Naive thymus-derived CD4-positive, alpha-beta T cell (primary cell): ENCODE data around the gene CCL22. TPM values are rescaled to one million over a fixed set of nuclear protein-coding genes. Genes with fewer than 3 reads are reported as not detected.
"Not testable (repeated sequence)": the region's sequence is repeated elsewhere in the genome, so short reads cannot be mapped to it uniquely, and the experiment has no call there.

Experiments used
- ATAC-seq: fragments of 150-1000 bp; cut with Tn5 transposase; 2 replicates; pipeline ENCODE4 v1.10.0; 2021; ENCODE audit warnings: mild to moderate bottlenecking, moderate library complexity
- CTCF ChIA-PET: fragments of 350-600 bp; sonication (Branson Sonifier 250); formaldehyde crosslinking; loops from one replicate; lab custom pipeline; 2021; ENCODE audit warnings: antibody characterized with exemption; lab: Charles Lee
- POLR2A ChIA-PET: fragments of 350-600 bp; sonication (Branson Sonifier 250); formaldehyde crosslinking; loops from one replicate; lab custom pipeline; 2021; ENCODE audit warnings: antibody characterized with exemption, inconsistent platforms; lab: Charles Lee
- DNase-seq, 9 donors: peaks; one replicate each; pipeline versions ENCODE4 v3.0.0 to v3.0.0-alpha.2; 2020 to 2022; ENCODE audit warnings: mixed read lengths in 1 of 9
- H3K27ac ChIP-seq: one replicate; pipeline ENCODE4 v1.7.0; 2013; ENCODE audit warnings: mild to moderate bottlenecking, low read depth, low read length, moderate library complexity
- H3K27me3 ChIP-seq, 2 donors: one replicate each; pipeline ENCODE4 v1.7.0; 2013; ENCODE audit warnings: low read length in 2 of 2, mild to moderate bottlenecking in 2 of 2, moderate library complexity in 2 of 2; ENCODE audit not compliant: control insufficient read depth in 2 of 2, insufficient read depth in 2 of 2
- H3K36me3 ChIP-seq, 3 experiments: 1 replicate in 2 of 3; 2 replicates in 1 of 3; pipeline ENCODE4 v1.7.0; 2013; ENCODE audit warnings: low read length in 3 of 3, mild to moderate bottlenecking in 3 of 3, moderate library complexity in 1 of 3; ENCODE audit not compliant: insufficient read depth in 3 of 3, control insufficient read depth in 2 of 3
- H3K4me1 ChIP-seq, 2 donors: one replicate each; pipeline ENCODE4 v1.7.0; 2013; ENCODE audit warnings: low read length in 2 of 2, mild to moderate bottlenecking in 2 of 2, moderate library complexity in 1 of 2; ENCODE audit not compliant: control insufficient read depth in 2 of 2, insufficient read depth in 2 of 2
- H3K4me3 ChIP-seq: 2 replicates; pipeline ENCODE4 v1.7.0; 2013; ENCODE audit warnings: mild to moderate bottlenecking, low read length
- H3K9me3 ChIP-seq, 3 experiments: 1 replicate in 2 of 3; 2 replicates in 1 of 3; pipeline ENCODE4 v1.7.0; 2013; ENCODE audit warnings: low read length in 3 of 3; ENCODE audit not compliant: control insufficient read depth in 2 of 3
- H3K27ac Mint-ChIP-seq, 9 donors: one replicate each; pipeline ENCODE4 v1.8.0; 2020 to 2022; ENCODE audit warnings: mixed read lengths in 9 of 9, mild to moderate bottlenecking in 8 of 9, moderate library complexity in 5 of 9, inconsistent platforms in 2 of 9
- H3K27me3 Mint-ChIP-seq, 5 donors: one replicate each; pipeline ENCODE4 v1.8.0; 2021 to 2022; ENCODE audit warnings: mixed read lengths in 5 of 5, mild to moderate bottlenecking in 1 of 5
- H3K36me3 Mint-ChIP-seq, 5 donors: one replicate each; pipeline ENCODE4 v1.8.0; 2020 to 2022; ENCODE audit warnings: mixed read lengths in 5 of 5, mild to moderate bottlenecking in 3 of 5, inconsistent platforms in 1 of 5
- H3K4me1 Mint-ChIP-seq, 7 donors: one replicate each; pipeline ENCODE4 v1.8.0; 2020 to 2022; ENCODE audit warnings: mixed read lengths in 7 of 7, mild to moderate bottlenecking in 3 of 7, inconsistent platforms in 1 of 7
- H3K4me3 Mint-ChIP-seq, 10 donors: one replicate each; pipeline ENCODE4 v1.8.0; 2020 to 2022; ENCODE audit warnings: mild to moderate bottlenecking in 10 of 10, mixed read lengths in 10 of 10, moderate library complexity in 6 of 10, inconsistent platforms in 2 of 10
- H3K9me3 Mint-ChIP-seq, 11 donors: one replicate each; pipeline ENCODE4 v1.8.0; 2020 to 2022; ENCODE audit warnings: mixed read lengths in 11 of 11, mild to moderate bottlenecking in 4 of 11, inconsistent platforms in 1 of 11, moderate library complexity in 1 of 11
- intact Hi-C, 2 donors: fragments of 100-400 bp; cut with micrococcal nuclease; formaldehyde crosslinking; loops; one replicate each; pipeline ENCODE4 v1.15.1; 2023
- polyA plus RNA-seq, 2 donors: library from polyadenylated mRNA; unstranded; fragments of 300-500 nt; fragmentation: Illumina TruSeq; gene quantifications; one replicate each; pipeline ENCODE4 v1.2.3, GENCODE V29; 2021
- total RNA-seq, 6 experiments: library from RNA in 5 of 6; stranded (reverse) in 5 of 6; gene quantifications; 1 replicate in 5 of 6; 2 replicates in 1 of 6; pipeline ENCODE4 v1.2.3 and lab custom pipeline; 2021 to 2026

The CCL22 gene
- total and polyA plus RNA-seq, 7 experiments from 2014 or later = 0.17 to 1.9 (median 0.48) TPM; not detected in 3

GRCh38 chr16:57344094-57344493 lies 14.5 kb upstream of the CCL22 start:
- H3K27ac Mint-ChIP-seq, H3K4me3 Mint-ChIP-seq, ATAC-seq, H3K27me3 ChIP-seq, H3K36me3 ChIP-seq, H3K9me3 ChIP-seq, intact Hi-C loops, H3K27ac ChIP-seq, DNase-seq, CTCF ChIA-PET, H3K4me3 ChIP-seq, POLR2A ChIA-PET, H3K4me1 ChIP-seq: not testable (repeated sequence)
- peaks cover 0 to 30% (median 23%) of the 10 kb centered on the region in 7 donors for H3K4me1 Mint-ChIP-seq
- H3K27me3 Mint-ChIP-seq = peaks cover 32 to 63% (median 56%) of the 10 kb centered on the region in 5 donors
- H3K36me3 Mint-ChIP-seq = peaks cover 0 to 12% (median 4%) of the 10 kb centered on the region in 5 donors
- peaks cover 0 to 16% (median 1%) of the 10 kb centered on the region in 11 donors for H3K9me3 Mint-ChIP-seq

GRCh38 chr16:57345021-57345420 lies 13.6 kb upstream of the CCL22 start:
- CTCF ChIA-PET = interaction anchor here (0.7 kb wide), 1 partner anchor 10 kb away, joined by 3 read pairs; no protein-coding TSS in a partner anchor

GRCh38 chr16:57345666-57346204 lies 12.8 kb upstream of the CCL22 start:
- DNase-seq (peak in 5 of 9 donors; percentile 2 to 18 (median 9)), ATAC-seq (no peak)
- no peaks in the 10 kb centered on the region for H3K4me1 ChIP-seq
- no peak overlapping the region for H3K4me3 ChIP-seq
- intact Hi-C loops = no loop called here
- Mint-ChIP-seq H3K27me3 (peaks cover 32 to 66% (median 51%) of the 10 kb centered on the region in 5 donors), H3K27ac (no peak overlapping the region), H3K36me3 (peaks cover 0 to 12% (median 4%) of the 10 kb centered on the region in 5 donors), H3K4me3 (peak overlapping the region in 2 of 10 donors; percentile 7 to 27), H3K9me3 (peaks cover 0 to 16% (median 1%) of the 10 kb centered on the region in 11 donors), H3K4me1 (peaks cover 3 to 41% (median 31%) of the 10 kb centered on the region in 7 donors)
- no peaks in the 10 kb centered on the region for H3K27me3 ChIP-seq
- H3K27ac ChIP-seq = no peak overlapping the region
- no peaks in the 10 kb centered on the region for H3K9me3 ChIP-seq
- CTCF ChIA-PET = interaction anchor here (0.7 kb wide), 1 partner anchor 11 kb away, joined by 3 read pairs; no protein-coding TSS in a partner anchor
- POLR2A ChIA-PET = no interaction called here
- no peaks in the 10 kb centered on the region for H3K36me3 ChIP-seq

More at GRCh38 chr16:57345021-57345420, 13.6 kb upstream of the CCL22 start:
- intact Hi-C loops = no loop called here
- peaks cover 3 to 40% (median 31%) of the 10 kb centered on the region in 7 donors for H3K4me1 Mint-ChIP-seq
- DNase-seq (no peak), ATAC-seq (no peak)
- H3K27me3 ChIP-seq = no peaks in the 10 kb centered on the region
- peaks cover 0 to 12% (median 4%) of the 10 kb centered on the region in 5 donors for H3K36me3 Mint-ChIP-seq
- H3K9me3 ChIP-seq = no peaks in the 10 kb centered on the region
- H3K4me3 ChIP-seq = no peak overlapping the region
- no peak overlapping the region for H3K27ac ChIP-seq
- no peak overlapping the region for H3K4me3 Mint-ChIP-seq
- H3K4me1 ChIP-seq = no peaks in the 10 kb centered on the region
- peaks cover 0 to 16% (median 1%) of the 10 kb centered on the region in 11 donors for H3K9me3 Mint-ChIP-seq
- no peaks in the 10 kb centered on the region for H3K36me3 ChIP-seq
- peaks cover 32 to 69% (median 51%) of the 10 kb centered on the region in 5 donors for H3K27me3 Mint-ChIP-seq
- POLR2A ChIA-PET = interaction anchor here (0.6 kb wide), 1 partner anchor 448 kb away, joined by 3 read pairs; no protein-coding TSS in a partner anchor
- H3K27ac Mint-ChIP-seq = no peak overlapping the region

- ChIA-PET CTCF (no interaction called here), POLR2A (no interaction called here)
- Mint-ChIP-seq H3K9me3 (peaks cover 0 to 16% (median 1%) of the 10 kb centered on the region in 11 donors), H3K4me3 (no peak overlapping the region), H3K27me3 (peaks cover 27 to 58% (median 44%) of the 10 kb centered on the region in 5 donors), H3K27ac (no peak overlapping the region), H3K4me1 (peaks cover 3 to 35% (median 28%) of the 10 kb centered on the region in 7 donors), H3K36me3 (peaks cover 0 to 12% (median 4%) of the 10 kb centered on the region in 5 donors)
- no peaks in the 10 kb centered on the region for H3K36me3 ChIP-seq
- intact Hi-C loops = no loop called here
- ATAC-seq (no peak), DNase-seq (no peak)
- H3K4me3 ChIP-seq = no peak overlapping the region
- H3K9me3 ChIP-seq = no peaks in the 10 kb centered on the region
- H3K27ac ChIP-seq = no peak overlapping the region
- no peaks in the 10 kb centered on the region for H3K27me3 ChIP-seq
- H3K4me1 ChIP-seq = no peaks in the 10 kb centered on the region
These were observed 10.7 kb upstream of the CCL22 start for GRCh38 chr16:57347858-57348257.

GRCh38 chr16:57348327-57348726 lies 10.3 kb upstream of the CCL22 start:
- no peak overlapping the region for H3K4me3 ChIP-seq
- peaks cover 0 to 16% (median 1%) of the 10 kb centered on the region in 11 donors for H3K9me3 Mint-ChIP-seq
- DNase-seq (no peak), ATAC-seq (no peak)
- ChIA-PET CTCF (no interaction called here), POLR2A (no interaction called here)
- peaks cover 23 to 53% (median 44%) of the 10 kb centered on the region in 5 donors for H3K27me3 Mint-ChIP-seq
- peaks cover 3 to 32% (median 28%) of the 10 kb centered on the region in 7 donors for H3K4me1 Mint-ChIP-seq
- intact Hi-C loops = no loop called here
- H3K4me3 Mint-ChIP-seq = peak overlapping the region in 2 of 10 donors; percentile 2 to 47
- no peaks in the 10 kb centered on the region for H3K9me3 ChIP-seq
- no peak overlapping the region for H3K27ac Mint-ChIP-seq
- H3K36me3 ChIP-seq = no peaks in the 10 kb centered on the region
- H3K27me3 ChIP-seq = no peaks in the 10 kb centered on the region
- H3K4me1 ChIP-seq = no peaks in the 10 kb centered on the region
- peaks cover 0 to 9% (median under 1%) of the 10 kb centered on the region in 5 donors for H3K36me3 Mint-ChIP-seq
- no peak overlapping the region for H3K27ac ChIP-seq

GRCh38 chr16:57349212-57350031 lies 9.2 kb upstream of the CCL22 start:
- intact Hi-C loops = no loop called here
- H3K27ac ChIP-seq = no peak overlapping the region
- H3K4me3 ChIP-seq = no peak overlapping the region
- no peaks in the 10 kb centered on the region for H3K36me3 ChIP-seq
- peak overlapping the region in 8 of 10 donors; percentile 10 to 59 (median 22) for H3K4me3 Mint-ChIP-seq
- peaks cover 17 to 42% (median 39%) of the 10 kb centered on the region in 5 donors for H3K27me3 Mint-ChIP-seq
- no peaks in the 10 kb centered on the region for H3K27me3 ChIP-seq
- DNase-seq = peak in 6 of 9 donors; percentile 4 to 34 (median 20)
- ChIA-PET CTCF (interaction anchor here (0.7 kb wide), 1 partner anchor 10 kb away, joined by 6 read pairs; no protein-coding TSS in a partner anchor), POLR2A (no interaction called here)
- peaks cover 3 to 28% (median 25%) of the 10 kb centered on the region in 7 donors for H3K4me1 Mint-ChIP-seq
- no peaks in the 10 kb centered on the region for H3K4me1 ChIP-seq
- H3K27ac Mint-ChIP-seq = peak overlapping the region in 1 of 9 donors; percentile 13
- peaks cover 0 to 4% (median 0%) of the 10 kb centered on the region in 5 donors for H3K36me3 Mint-ChIP-seq
- no peaks in the 10 kb centered on the region for H3K9me3 ChIP-seq
- ATAC-seq = peak; percentile 86
- peaks cover 0 to 16% (median 1%) of the 10 kb centered on the region in 11 donors for H3K9me3 Mint-ChIP-seq
